Omental fat pad (tissue), 4 donors: ENCODE results near the gene ONECUT1. TPM values are rescaled to one million over a fixed set of nuclear protein-coding genes. Genes with fewer than 3 reads are reported as not detected.

Source experiments
- ATAC-seq: fragments of 150-250 bp; one replicate; pipeline ENCODE4 v1.9.1; 2016; ENCODE audit warnings: mild to moderate bottlenecking, moderate library complexity; ENCODE audit not compliant: low FRiP score
- DNase-seq: peaks from one replicate; pipeline ENCODE4 v3.0.0-alpha.2; 2019; ENCODE audit warnings: low spot score
- total RNA-seq, 4 donors: library from RNA; depleted of rRNA; stranded (reverse); fragments of >200 nt; gene quantifications; one replicate each; pipeline ENCODE4 v1.1.0, GENCODE V29; 2016
- TF ChIP-seq, protein P1 (sequence below), 3 donors: fragments of 450-650 bp; IDR thresholded peaks; one replicate each; pipeline ENCODE4 v1.5.1; 2016 to 2017; ENCODE audit warnings: antibody characterized with exemption in 3 of 3, mild to moderate bottlenecking in 3 of 3, moderate library complexity in 2 of 3

The ONECUT1 gene
- total RNA-seq, 4 donors from 2014 or later = 0.38 TPM; not detected in 3

DNA sequence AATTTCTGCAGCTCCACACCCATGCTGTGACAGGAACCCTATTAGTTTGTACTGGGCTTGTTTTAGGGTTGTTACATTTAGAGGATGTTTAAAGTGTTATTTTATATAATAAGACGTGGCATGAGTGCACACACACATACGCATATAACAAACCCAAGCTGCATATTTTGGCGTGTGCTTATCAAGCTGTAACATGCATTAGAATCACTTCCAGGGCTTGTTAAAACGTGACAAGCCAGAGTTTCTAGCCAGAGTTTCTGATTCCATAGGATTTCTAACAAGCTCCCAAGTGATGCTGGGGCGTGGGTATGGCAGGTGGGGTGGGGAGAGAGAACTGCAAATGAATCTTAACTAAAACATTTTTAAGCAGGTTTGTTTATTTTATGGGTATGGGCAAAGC is 17.4 kb downstream of the ONECUT1 start:
- ATAC-seq (no peak), DNase-seq (no peak)
- TF ChIP-seq, protein P1, sequence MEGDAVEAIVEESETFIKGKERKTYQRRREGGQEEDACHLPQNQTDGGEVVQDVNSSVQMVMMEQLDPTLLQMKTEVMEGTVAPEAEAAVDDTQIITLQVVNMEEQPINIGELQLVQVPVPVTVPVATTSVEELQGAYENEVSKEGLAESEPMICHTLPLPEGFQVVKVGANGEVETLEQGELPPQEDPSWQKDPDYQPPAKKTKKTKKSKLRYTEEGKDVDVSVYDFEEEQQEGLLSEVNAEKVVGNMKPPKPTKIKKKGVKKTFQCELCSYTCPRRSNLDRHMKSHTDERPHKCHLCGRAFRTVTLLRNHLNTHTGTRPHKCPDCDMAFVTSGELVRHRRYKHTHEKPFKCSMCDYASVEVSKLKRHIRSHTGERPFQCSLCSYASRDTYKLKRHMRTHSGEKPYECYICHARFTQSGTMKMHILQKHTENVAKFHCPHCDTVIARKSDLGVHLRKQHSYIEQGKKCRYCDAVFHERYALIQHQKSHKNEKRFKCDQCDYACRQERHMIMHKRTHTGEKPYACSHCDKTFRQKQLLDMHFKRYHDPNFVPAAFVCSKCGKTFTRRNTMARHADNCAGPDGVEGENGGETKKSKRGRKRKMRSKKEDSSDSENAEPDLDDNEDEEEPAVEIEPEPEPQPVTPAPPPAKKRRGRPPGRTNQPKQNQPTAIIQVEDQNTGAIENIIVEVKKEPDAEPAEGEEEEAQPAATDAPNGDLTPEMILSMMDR (IDR thresholded peaks at IDR 0.05) = no peak

DNA sequence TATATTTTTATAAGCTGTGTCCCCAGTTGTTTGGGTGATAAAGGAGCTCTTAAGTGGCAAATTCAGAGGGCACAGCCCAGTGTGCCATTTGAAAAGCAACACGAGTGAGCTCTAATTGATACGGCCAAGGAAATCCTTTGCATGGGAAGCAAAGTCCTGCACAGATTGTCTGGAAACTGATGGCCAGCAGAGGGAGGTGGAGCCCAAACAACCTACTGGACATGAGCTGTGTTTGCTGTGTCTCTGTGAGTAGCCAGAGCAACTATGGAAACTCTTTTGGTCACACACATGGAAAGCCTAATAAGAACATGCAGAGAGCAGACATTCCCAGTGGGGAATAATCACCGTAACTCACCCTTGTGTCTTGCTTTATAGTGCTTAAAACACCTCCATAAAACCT is 24.4 kb downstream of the ONECUT1 start:
- TF ChIP-seq, protein P1 (IDR thresholded peaks at IDR 0.05) = no peak
- DNase-seq (no peak), ATAC-seq (no peak)

DNA sequence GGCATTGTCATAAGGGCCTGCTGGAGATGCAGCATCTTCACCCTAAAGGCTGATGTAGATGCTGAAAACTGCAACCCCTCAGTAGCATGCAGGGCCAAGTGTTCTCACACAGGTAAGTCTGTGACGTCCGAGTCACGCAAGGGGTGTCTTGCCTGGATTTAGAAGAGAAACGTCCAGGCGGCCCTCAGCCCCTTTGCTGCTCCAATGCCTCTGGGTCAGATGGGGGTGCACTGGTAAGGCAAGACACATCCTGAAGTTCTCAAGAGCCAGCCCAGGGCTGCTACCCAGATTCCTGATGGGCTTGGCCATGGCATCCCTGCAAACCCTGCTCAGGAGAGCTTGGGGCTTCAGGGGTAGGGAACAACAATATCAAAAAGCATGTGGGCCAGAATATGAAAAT is 25.4 kb downstream of the ONECUT1 start:
- no peak for ATAC-seq
- TF ChIP-seq, protein P1 (IDR thresholded peaks at IDR 0.05) = no peak
- no peak for DNase-seq

DNA sequence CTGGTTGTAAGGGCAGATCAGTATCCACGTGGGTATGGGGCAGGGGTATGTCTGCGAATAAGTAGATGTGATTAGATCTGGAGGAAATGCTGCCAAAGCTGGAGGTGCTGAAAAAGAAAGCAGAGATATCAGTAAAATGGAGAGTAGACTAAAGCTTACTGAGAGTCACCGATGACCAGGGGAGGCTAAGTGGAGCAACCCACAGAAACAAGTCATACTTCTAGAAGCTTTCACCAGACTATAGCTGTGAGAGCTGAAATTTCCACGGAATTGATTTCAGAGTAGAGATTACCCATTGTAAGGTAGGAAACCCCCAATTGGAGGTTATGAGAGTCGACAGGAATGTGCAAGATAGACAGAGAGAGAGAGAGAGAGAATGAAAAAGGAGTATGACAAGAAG is 27.5 kb downstream of the ONECUT1 start:
- ATAC-seq (no peak), DNase-seq (no peak)
- TF ChIP-seq, protein P1 (IDR thresholded peaks at IDR 0.05) = no peak

DNA sequence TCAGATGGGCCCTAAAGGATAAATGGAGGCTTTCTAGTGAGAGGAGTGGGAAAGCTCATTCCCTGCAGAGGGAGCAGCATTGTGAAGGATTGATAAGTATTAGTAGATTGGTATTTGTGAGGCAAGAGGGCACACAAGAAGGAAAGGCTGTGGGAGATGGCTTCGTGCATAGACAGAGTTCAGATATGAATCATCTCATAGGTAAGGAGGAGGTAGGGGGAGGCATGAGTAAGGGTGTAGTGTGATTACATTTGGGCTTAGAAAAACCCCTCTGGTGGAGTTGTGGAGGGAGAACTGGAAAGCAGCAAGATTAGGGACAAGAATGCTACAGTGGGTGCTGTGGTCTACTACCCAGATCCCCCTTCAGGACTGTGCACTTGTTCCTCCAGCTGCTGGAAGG is 29.6 kb downstream of the ONECUT1 start:
- DNase-seq (no peak), ATAC-seq (no peak)
- TF ChIP-seq, protein P1 (IDR thresholded peaks at IDR 0.05) = no peak

DNA sequence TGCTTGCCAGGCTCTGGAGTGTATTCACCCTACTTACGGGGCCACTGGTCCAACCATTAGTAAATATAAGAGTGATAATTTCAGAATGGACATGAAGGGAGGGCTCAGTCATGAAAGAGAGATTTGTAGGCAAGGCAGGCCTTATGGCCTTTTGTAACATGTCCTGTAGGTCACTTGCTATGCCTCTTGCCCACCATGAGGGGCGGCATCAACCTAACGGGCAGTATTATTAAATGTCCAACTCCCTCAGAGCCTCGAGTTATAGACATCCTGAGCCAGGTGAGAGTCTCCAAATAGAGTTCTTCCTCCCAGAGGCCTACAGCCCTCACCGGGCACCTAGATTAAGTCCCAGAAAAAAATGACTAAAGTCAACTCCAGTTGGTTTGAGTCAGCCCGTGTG is 30.2 kb downstream of the ONECUT1 start:
- DNase-seq (no peak), ATAC-seq (no peak)
- TF ChIP-seq, protein P1 (IDR thresholded peaks at IDR 0.05) = no peak

DNA sequence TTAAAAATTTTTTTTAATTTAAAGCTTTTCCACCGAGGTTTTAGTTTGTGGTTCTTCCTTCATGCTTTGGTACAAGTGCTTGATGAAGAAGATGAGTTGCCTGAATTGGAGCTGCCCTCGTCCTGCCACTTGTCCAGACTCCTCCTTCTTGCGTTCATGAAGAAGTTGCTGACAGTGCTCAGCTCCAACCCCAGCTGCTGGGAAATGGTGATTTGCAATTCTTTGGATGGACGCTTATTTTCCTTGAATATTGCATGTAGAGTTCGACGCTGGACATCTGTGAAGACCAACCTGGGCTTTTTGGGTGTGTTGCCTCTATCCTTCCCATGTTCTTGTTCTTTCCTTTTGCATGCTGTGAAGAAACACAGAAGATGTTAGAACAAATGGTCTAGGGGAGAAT is 32.6 kb downstream of the ONECUT1 start:
- TF ChIP-seq, protein P1 (IDR thresholded peaks at IDR 0.05) = no peak
- no peak for ATAC-seq
- DNase-seq = no peak
